Measurements from ENCODE around the gene TNN.
"Not testable (repeated sequence)": the region's sequence is repeated elsewhere in the genome, so short reads cannot be mapped to it uniquely, and the experiment has no call there.

TNN gene, protein sequence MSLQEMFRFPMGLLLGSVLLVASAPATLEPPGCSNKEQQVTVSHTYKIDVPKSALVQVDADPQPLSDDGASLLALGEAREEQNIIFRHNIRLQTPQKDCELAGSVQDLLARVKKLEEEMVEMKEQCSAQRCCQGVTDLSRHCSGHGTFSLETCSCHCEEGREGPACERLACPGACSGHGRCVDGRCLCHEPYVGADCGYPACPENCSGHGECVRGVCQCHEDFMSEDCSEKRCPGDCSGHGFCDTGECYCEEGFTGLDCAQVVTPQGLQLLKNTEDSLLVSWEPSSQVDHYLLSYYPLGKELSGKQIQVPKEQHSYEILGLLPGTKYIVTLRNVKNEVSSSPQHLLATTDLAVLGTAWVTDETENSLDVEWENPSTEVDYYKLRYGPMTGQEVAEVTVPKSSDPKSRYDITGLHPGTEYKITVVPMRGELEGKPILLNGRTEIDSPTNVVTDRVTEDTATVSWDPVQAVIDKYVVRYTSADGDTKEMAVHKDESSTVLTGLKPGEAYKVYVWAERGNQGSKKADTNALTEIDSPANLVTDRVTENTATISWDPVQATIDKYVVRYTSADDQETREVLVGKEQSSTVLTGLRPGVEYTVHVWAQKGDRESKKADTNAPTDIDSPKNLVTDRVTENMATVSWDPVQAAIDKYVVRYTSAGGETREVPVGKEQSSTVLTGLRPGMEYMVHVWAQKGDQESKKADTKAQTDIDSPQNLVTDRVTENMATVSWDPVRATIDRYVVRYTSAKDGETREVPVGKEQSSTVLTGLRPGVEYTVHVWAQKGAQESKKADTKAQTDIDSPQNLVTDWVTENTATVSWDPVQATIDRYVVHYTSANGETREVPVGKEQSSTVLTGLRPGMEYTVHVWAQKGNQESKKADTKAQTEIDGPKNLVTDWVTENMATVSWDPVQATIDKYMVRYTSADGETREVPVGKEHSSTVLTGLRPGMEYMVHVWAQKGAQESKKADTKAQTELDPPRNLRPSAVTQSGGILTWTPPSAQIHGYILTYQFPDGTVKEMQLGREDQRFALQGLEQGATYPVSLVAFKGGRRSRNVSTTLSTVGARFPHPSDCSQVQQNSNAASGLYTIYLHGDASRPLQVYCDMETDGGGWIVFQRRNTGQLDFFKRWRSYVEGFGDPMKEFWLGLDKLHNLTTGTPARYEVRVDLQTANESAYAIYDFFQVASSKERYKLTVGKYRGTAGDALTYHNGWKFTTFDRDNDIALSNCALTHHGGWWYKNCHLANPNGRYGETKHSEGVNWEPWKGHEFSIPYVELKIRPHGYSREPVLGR (N-terminal part only)

DNA sequence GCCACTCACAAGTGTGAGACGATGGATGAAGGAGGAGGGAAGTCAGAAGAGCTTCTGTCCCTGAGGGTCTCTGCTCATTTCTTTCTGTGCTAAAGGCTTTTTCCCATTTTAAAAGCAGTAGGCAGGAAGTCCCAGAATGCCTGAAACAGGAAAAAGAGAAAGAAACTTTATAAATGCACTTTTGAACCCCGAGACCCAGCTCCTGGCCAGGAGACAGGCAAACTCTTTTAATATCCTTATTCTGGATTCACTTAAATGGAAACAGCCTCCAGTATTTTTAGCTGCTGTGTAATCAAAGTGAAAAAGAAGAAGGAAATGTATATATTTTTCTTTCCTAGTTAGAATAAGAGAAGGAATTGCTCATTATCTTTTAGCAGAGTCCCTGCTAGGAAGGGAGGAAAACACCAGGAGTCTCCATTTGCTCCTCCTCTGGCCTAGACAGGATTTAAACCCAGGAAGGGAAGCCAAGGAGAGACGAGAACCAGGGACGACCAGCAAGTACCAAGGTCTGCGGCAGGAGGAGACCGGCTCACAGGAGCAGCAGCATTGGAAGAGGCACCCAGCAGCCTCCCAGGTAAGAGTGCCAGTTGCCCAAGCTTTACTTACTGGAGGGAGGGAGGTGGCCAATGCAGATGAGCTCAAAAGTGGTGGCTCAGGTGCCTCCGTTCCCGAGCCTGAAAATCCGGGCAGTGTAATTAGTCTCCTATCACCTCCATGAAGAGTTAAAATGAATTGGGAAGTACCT, at the start of gene TNN:
TNN (plus strand) TSS at position 472 of the 745 bp plus-strand sequence. CDS start 9,586 bp downstream, outside the sequence.
- DNase-seq: no peak

DNA sequence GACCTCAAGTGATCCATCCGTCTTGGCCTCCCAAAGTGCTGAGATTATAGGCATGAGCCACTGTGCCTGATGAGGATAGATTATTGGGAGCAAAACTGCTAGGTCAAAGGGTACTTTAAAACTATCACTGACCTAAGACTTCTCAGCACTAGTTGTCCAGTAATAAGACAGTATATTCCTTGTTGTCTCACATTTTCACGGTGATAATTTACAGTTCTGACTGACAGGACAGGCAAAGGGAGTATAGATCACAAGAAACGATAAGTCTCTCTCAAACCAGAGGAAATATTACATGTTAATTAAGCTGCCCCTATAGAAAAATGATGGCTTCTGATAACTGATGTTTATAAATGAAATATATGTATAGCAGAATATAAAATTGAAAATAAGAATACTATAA, 48.1 kb upstream of the TNN start:
- DNase-seq: no peak

DNA sequence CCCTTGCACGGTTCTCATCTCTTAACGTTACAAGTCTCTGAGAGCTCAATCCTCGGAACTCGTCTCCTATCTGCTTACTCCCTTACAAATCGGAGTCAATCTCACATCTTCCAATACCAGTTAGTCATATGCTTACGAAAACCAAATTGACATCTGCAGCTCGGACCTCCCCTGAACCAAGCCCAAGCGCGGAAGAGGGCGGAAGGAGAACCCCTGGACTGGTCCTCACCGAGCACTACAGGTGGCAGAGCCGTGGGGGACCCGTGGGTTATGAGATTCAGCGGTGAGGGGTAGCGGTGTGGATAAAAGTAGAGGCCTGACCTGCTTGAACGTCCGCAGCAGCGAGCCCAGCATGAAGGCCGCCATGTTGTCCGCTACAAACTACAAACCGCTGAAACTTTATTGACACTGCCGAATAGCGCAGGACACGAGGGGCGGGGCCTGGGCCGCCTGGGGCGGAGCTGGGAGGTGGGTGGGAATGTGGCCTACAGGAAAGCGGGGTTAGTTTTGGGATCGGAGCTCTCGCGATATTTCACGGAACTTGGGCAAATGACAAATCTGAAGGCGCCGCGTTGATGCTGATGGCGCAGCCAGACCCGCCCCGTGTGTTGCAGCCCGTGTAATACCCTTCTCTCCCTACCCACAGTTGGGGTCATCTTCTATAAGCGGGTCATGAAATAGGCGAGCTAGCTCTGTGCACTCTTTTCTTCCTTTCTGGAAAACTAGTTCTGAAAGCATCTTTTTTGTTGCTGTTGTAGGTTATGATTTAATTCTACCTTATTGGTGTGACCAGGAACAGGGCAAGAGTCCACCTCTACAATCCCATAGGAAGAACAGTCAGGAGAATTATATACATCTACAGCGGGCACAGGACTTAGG, 44.4 kb upstream of the TNN start, which contains the start of gene MRPS14:
MRPS14 (minus strand) TSS at position 383 of the 879 bp plus-strand sequence; CDS start at position 366, 17 bp downstream.
- DNase-seq: peak; percentile 99

DNA sequence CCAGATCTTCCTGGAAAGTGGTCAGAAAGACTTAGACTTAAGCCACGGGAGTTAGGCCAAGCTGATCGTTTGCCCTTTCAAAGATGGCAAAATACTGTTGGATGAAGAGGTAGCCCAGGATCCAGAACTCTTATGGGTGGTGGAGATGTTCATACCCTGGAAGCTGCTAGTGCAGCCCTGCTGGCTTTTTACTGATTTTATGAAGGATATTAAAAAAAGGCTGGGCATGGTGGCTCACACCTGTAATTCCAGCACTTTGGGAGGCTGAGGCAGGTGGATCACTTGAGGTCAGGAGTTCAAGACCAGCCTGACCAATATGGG, 43.8 kb upstream of the TNN start:
- not testable (repeated sequence) for DNase-seq

DNA sequence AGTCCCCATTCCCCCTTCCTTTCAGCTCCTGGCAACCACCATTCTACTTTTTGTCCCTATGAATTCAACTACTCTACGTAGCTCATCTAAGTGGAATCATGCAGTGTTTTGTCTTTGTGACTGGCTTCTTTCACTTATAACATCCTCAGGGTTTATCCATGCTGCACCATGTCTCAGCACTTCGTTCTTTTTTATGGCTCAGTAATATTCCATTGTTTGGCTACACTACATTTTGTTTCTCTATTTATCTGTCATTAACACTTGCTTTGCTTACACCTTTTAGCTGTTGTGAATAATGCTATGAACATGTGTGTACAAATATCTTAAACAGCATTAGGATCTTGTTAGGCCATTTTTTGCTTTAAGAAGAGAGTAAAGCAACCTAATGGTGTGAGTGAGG, 42.9 kb upstream of the TNN start:
- no peak for DNase-seq

DNA sequence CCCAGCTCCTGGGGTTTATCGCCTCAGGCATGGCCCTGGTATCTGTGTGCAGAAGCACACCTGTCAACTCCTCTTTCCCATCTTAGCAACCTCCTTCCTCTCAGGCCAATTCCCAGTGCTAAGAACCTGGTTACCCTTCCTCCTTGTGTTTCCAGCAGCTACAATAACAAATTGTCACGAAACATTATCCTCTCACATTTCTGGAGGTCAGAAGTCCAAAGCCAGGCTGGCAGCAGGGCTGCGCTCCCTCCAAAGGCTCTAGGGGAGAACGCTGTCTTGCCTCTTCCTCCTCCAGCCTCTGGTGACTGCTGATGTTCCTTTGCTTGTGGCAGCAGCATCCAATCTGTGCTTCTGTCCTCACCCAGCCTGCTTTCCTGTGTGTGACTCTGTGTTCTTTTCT, 33.7 kb upstream of the TNN start:
- no peak for DNase-seq

DNA sequence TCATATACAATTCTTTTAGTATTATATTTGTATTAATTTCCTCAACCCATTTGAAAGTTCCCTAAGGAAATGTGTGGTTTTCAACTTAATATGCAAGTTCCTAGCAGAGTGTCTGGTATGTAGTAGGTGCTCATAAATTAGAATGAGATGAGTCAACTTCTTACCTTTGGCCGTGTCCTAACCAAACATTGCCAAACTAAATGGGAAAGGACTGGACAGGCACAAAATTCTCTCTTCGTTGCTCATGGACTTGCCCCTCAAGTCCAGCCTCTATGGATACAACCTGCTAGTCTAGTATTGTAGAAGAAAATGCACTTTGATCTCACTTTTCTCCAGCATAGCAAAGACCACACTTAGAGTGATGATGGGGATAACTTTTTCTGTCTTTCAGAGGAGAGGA, 32.9 kb upstream of the TNN start:
- DNase-seq: no peak

DNA sequence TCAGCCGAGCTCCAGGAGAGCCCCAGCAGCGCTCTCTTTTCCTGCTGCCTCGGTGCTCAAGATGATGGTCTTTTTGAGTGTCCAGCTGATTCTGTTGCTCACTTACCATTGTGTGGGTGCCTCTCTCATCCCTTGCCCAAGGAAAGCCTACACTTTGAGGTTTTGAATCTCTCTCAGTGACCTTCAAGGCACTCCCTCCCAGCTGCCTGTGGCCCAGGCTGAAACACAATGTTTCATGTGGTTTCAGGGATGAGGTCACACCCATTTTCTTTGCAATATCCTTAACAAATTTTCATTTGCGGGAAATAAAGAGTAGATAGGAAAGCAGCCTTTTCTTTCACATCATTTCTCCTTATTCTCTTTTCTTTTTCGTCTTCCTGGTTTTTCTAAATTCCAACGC, 31.8 kb upstream of the TNN start:
- no peak for DNase-seq

DNA sequence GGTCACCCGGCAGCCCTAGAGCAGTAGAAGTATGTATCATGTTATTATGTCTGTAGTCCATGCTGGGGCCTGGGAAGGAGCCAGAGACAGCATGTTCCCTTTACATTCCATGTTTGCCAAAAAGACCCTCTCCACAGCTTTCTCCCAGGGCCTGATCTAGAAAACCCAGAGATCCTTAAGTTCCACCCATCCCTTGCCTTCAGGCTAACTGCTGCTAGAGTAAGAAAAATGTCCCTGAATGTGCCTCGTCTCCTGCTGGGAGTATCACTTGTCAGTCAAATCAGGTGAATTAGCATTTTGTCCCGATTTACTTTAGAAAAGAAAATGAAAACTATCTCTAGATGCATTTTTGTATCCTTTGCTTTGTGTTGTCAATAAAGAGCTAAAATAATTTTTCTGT, 31.2 kb upstream of the TNN start:
- no peak for DNase-seq

DNA sequence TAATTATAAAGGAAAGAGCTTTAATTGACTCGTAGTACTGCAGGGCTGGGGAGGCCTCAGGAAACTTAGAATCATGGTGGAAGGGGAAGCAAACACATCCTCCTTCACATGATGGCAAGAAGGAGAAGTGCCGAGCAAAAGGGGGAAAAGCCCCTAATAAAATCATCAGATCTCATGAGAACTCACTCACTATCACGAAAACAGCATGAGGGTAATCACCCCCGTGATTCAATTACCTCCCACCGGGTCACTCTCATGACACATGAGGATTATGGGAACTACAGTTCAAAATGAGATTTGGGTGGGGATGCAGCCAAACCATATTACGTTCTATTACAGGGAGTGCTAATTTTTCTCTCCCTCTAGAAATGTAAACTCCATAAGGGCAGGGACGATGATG, 30.2 kb upstream of the TNN start:
- no peak for DNase-seq

DNA sequence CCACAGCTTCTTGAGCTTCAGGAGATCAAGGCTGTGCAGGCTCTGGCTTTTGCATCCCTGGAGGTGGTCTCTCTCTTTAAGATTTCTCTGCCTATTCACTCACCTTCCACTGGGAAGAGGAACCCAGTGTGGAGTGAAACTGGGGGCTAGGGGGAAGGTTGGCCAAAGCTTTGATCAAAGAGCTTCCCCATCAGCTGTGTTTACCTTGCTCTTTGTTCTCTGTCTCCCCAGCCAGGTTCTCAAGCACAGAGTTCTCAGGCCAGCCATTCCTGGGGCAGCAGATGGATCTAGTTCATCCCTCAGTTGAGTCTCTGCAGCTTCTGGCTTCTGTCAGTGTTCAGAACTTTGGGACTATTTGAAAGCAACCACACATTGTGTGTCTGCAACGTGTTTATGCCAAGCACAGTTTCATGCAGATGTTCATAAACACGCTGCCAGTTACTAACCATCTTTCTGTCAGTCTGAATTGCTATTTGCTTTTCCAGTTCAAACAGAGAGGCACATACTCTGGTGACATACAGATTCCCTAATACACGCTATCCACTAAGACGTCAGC, 27.2 kb upstream of the TNN start:
- no peak for DNase-seq

DNA sequence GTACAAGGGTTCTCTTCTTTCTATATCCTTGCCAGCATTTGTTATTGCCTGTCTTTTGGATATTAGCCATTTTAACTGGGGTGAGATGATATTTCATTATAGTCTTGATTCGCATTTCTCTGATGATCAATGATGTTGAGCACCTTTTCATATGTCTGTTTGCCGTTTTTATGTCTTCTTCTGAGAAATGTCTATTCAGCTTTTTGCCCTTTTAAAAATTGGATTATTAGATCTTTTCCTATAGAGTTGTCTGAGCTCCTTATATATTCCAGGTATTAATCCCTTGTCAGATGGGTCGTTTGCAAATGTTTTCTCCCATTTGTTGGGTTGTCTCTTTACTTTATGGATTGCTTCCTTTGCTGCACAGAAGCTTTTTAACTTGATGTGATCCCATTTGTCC, 25.0 kb upstream of the TNN start:
- no peak for DNase-seq

DNA sequence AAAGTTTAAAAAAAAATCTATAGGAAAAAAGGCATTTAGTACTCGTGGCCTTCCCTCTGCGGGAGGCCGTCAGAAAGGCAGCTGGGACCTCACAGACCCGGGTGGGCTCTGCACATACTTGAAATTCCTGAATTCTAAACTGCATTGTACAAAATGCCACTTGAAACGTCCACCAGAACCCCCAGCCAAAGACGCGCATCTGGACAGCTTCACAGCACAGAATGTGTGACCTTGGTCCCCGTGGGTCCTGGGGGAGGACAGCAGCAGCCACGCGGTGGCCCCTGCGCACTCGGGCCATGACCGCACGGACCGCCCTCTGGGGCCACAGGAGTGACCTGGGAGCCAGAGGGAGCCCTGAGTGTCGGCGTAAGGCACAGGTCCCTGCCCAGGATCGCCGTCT, 23.8 kb upstream of the TNN start:
- DNase-seq: no peak

DNA sequence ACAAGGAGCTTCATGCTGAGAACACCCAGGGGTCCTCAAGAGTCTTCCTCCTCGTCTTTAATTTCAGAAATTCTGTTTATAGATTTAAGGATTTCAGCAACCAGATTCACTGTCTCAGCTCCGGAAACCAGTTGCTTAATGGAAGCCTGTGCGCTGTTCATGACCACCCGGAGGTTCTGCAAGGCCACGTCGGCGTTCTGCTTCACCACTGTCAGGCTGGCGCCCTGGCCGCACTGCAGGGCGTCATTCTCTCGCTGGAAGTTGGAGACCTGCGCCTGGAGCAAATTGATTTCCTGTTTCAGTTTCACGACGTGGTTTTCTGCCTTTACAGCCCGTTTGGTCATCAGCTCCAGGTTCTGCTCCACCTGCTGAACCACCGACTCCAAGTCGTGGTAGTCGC, 23.0 kb upstream of the TNN start:
- not testable (repeated sequence) for DNase-seq

DNA sequence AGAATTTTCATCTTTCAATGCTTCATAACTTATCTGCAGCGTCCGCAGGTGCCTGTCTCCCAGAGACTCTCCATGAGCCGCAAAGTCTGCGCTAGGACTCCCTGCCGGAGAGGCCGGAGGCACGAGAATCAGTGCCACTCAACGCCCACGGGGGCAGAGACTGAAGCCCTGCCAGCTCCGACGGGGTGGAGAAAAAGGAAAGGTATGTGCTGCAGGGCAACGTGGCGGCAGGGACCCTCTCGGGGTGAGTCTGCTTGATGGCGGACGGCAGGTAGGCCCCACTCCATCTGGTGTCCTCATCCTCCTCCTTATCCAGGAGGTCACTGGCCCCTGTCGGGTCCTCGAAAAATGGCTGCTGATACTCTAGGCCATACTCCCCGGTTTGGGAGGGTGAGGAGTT, 22.5 kb upstream of the TNN start:
- no peak for DNase-seq

DNA sequence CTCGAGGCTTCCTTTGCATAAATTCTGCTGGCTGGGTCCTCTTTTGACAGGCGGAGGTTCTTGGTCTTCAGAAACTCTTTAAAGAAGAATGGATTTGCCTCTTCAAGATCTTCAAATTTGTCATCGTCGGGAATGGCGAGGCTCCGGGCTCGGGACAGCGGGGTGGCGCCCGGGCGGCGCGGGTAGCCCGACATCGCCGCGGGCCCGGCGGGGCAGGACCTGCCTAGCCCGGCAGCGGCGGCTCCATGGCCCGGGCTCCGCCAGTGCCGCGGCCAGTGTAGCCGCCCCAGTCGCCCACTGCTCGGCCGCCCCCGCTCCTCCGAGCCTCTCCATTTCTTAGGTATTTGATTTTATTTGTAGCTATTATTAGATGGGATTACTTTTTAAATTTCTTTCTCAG, 22.1 kb upstream of the TNN start:
- DNase-seq: no peak

DNA sequence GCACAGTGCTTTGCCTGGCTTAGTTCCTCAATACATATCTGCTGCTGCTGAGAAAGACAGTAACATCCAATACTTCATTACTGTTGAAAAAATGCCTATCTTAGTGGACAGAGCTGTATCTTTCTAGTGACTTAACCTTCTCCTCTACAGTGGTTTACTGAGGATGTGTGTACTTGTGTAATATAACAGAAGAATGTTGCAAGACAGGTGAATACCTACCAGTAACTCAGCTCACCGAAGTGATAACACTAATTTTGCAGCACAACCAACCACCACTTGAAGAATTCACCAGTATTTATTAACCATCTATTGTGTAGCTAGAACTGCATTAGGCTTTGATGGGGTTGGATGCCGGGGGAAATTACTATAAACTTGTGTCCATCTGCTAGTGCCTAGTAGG, 16.6 kb upstream of the TNN start:
- no peak for DNase-seq

DNA sequence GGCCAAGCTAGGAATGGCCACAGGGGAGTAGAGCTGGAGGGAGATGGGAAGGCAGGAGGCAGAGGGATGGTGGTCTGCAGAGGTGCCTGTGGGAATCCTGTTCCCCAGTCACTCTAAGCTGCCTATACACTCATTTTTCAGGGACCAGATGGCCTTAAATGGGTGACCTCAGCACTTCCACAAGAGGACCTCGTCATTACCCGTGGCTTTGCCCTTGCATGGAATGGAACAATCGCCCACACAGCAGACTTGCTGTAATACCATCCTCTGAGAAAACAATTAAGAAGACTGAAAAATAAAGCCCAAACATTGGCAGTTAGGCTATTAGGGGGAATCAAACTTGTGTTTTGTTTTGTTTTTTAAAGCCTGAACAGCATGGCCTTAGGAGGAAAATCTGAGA, 12.9 kb upstream of the TNN start:
- DNase-seq: no peak

DNA sequence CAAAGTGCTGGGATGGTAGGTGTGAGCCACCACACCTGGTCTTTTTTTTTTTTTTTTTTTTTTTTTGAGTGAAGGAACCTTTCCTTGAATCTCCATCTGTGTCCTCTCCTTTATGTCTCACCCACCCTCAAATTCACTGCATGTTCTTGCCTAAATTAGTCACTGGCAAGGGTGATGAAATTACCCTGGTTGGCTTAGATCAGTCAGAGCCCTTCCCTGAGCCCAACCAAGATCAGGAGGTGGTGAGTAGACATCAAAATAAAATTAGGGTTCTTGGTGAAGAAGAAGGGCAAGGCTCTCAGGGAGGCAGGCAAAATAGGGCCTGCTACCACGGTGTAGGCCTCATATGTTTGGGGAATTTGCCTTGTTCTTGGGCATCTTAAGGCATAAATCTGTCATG, 5.3 kb upstream of the TNN start:
- no peak for DNase-seq

DNA sequence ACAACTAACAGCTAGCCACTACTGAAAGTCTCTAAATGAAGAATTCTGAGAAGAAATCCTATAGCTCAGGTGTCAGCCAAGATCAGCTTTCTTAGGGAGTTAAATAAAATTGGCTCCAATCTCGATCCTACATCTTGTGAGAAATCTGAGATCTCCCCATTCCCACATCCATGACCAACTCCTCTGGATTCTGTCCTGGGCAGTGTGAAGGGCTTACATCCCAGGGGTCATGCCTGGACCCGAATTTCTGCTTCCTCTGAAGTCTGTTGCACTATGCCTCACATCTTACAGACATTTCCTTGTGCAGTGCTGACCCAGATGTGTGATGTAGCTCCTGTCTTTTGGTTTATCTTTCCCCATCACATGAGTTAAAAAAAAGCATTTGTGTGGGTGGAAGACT, 4.8 kb upstream of the TNN start:
- no peak for DNase-seq

DNA sequence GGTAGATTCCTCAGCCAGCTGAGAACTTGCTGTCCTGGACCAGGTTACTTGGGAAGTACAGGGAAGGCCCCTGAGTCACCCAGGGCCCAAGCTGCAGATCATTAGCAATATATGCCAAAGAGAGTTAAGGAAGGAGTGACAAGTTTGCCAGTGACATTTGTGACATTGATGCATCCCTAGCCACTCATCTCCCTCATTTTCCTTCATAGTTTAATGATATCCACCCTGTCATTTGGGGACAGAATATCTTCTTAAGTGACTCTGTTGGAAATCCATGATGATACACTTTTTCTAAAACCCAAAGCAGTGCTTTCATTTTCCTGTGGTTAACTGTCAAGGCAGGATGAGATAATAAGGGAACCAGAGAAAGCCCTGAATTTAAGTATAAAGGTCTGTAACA, 3.2 kb downstream of the TNN start:
- no peak for DNase-seq
